ENCODE results near the gene C22orf23.

DNA sequence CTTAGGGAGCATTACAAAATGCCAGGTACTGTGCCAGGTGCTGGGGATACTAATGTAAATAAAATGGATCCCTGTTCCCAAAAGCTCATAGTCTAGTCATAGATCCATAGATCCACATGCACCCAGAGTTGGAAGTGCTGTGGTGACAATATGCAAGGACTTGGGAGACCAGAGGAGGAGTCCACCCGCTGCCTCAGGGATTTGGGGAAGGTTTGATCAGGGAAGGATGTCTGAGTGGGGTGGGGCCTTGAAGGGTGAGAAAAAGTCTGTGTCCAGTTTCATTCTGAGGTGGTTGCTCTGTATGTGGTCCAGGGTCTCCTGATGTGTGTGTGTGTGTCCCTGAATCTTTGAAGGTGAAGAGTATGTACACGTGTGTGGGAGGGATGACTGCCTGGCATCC lies 21.8 kb upstream of the C22orf23 start:
- TF ChIP-seq CTCF (IDR thresholded peaks at IDR 0.05) (no peak), POLR2A (IDR thresholded peaks at IDR 0.05) (no peak)

Data from heart left ventricle (tissue), 13 donors.